Anterior cingulate cortex (tissue), 58 donors: Measurements from ENCODE around the gene PALLD.

Experiments
- DNase-seq, 58 donors: peaks; one replicate each; lab custom pipeline; 2025; lab: John Stamatoyannopoulos, UW

Gene PALLD

DNA sequence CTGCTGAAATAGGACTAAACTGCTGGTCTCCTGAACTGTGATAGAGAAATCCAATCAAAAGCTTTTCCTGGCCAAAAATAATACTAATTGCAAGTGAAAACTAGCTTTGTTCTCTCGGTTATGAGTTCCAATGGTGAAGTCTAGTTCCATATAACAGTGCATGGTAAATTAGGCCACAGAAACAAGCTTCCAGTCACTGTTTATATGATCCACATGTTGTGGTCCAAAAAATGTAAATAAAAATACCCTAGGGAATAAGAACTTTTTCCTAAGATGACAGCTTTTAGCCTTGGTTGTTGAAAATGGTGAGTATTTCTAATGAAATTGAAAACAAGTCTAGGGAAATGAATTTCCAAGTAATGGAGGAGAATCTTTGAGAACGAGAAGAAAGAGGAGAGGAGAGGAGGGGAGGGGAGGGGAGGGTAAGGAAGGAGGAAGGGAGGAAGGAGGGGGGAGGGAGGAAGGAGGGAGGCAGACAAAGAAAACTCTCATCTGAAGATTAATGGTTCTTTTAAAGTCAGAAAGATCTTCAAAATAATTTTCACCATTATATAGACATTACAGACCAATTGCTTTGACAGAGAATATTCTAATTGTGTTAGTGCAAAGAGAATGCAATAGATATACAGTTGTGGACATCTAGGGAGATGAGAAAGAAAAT lies 26.1 kb downstream of the PALLD start:
- DNase-seq, result no peak

DNA sequence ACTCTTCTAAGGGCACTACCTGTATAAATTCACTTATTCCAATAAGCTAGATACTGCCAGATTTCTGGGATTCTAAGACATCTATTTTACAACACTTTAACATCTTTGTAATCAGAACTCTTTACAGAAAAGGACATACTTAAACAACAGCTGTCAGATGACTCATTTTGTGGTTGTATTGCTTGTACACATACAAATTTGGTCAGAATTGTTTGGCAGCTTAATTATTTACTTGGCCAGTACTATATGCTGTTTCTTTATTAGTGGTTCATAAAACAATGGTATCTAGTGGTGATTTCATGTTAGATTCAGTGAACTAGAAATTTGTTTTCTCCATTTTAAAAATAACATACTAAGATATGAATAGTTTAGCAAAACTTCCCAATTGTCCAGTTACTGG lies 27.2 kb downstream of the PALLD start:
- DNase-seq, result no peak

DNA sequence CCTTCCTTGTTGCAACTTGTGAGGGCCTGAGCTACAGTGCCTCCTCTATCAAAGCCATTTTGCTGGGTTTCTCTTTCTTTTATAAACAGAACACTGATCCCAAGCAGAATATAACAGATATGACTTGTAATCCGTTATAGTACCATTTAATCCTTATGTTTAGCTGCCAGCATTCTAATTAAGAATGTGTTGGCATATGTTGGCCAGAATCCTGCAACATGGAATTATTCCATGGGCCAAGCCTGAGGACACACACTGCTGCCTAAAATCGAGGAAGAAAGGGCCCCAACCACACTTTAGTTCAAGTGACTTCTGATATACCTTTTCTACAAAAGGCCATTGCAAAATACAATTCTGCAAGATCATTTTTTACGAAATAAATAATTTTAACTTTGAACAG lies 28.0 kb downstream of the PALLD start:
- no peak for DNase-seq

DNA sequence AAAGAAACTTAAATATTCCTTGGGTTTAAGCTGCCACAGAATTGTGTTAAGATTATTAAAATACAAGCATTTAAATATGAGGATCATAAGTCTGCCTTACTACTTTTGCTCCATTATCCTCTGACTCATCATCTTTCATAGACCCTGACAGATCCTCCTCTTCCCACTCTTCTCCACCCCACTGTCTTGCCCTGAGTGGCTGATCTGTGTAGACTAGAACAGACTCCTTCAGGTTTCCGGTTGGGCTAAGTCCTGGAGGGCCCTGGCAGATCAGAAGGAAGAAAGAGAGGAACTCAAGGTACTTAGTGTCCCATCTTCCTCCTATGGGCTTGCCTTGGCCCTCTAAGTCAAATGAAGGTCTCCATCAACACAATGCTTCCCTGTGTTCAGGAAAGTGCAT lies 30.7 kb downstream of the PALLD start:
- no peak for DNase-seq

DNA sequence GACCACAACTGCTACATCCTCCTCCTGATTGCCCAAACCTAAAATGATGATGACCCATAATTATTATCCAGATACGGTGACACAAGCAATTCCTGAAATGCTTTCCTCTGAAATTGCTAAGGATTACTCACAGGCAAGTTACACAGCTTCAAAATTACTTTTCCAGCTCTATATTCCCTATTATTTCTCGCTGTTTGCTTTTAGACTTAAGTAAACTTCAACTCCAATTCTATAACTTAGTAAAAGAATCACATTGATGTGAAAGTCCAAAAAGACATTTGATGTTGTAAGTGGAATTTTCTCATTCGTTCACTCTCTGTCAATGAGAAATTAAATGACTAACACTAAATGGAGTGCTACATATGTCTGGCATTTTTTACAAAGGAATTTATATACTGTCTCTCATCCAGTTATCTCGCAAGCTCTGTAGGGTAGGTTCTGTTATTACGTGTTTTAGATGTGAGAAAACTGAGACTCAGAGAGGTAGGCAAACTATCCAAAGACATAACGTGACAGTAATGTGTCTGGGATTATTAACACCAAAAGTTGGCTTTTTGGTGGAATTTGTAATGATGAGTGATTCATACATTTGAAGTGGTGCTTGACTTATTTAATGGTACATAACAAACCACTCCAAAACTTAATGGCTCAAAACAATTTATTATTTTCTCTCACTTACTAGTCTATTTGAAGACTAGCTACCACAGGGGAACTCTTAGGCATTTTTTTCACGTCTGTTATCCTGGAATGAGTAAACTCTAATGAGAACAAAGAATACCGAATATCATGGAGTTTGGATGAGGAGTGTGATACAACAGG lies 31.5 kb downstream of the PALLD start:
- no peak for DNase-seq

DNA sequence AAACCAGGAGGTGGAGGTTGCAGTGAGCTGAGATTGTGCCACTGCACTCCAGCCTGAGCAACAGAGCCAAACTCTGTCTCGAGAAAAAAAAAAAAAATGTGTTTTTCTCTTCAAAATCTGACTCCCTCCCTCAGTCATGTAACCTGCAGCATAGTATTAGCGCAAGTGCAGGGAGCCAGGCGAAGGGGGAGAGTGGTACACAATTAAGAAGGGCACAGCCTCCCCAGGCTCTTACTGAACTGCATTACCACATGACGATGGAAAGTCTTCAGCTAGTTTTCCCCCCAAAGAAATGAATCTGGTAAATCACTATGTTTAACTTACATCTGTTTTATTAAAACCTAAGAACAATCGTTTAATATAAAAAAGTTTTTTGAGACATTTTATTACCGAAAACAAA lies 32.4 kb downstream of the PALLD start:
- no peak for DNase-seq

DNA sequence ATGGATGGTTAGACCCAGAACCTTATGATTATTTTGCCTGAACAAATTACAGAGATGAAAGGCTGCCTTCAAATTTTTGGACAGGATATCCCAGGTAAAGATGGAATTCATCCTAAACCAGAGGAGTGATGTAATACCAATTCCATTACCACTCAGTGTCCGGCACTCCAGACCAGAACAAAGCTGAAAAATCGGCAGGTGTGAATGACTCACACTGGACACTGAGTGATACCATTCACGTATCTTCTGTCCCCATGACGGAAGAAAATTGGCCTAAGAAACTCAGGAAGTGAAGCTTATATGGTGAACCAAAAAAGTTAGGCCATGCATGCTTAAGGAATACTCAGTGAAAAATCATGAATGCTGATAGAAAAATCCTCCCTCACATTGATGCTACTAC lies 34.5 kb downstream of the PALLD start:
- no peak for DNase-seq

DNA sequence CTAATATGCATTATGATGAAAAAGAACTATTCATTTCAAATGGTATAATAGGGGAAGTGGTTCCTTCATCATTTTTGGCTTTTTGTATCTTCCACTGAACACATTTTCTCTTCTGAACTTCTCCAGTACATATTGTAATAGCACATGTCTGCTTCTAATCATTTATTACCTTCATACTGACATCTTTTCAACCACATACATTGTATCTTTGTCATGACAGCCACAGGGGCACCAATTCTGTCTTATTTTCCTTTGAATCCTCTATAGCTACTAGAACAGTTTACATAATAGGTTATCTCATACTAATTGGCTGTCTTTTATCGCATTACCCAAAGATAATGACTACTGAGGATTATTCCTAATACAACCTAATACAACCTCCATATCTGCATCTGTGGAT lies 37.7 kb downstream of the PALLD start:
- no peak for DNase-seq

DNA sequence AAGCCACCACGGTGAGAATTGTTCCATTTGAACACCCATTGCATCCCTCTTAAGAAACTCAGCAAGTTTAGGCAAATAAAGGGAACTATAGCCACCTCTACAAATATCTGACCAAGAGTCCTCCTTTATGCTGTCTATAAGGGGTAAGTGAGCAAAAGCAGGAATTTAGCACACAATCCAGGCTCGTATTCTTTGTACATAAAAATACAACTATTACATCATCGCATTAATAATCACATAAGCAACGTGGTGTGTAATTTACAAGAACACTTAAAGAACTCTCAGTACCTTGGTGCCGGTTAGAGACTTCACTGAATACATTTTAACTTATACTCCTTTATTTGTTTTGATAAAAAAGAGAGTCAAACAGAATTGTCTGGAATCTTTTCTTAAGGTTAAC lies 38.8 kb downstream of the PALLD start:
- DNase-seq, result no peak

DNA sequence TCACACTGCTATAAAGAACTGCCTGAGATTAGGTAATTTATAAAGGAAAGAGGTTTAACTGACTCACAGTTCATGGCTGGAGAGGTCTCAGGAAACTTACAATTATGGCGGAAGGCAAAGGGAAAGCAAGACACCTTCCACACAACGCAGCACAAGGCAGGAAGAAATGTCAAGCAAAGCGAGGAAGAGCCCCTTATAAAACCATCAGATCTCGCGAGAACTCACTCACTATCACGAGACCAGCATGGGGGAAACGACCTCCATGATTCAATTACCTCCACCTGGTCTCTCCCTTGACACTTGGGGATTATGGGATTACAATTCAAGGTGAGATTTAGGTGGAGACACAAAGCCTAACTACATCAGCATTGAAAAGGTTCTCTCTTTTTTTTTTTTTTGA lies 39.6 kb downstream of the PALLD start:
- DNase-seq, result no peak

DNA sequence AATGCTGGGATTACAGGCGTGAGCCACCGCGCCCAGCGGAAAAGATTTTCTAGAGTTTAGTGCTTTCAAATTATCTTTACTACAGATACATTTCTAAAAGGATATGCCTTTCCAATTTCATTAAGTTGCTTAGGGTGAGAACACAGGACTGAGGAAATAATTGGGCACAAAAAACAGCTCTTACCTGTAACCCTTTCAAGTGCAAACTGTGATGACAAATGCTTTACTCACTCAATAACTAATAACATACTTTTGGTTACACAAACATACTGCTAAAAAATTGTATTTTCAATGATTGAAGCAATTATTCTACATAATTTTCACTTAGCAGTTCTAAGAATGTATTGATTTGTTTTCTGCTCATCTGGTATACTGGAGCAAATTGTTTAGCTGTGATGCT lies 40.2 kb downstream of the PALLD start:
- no peak for DNase-seq

DNA sequence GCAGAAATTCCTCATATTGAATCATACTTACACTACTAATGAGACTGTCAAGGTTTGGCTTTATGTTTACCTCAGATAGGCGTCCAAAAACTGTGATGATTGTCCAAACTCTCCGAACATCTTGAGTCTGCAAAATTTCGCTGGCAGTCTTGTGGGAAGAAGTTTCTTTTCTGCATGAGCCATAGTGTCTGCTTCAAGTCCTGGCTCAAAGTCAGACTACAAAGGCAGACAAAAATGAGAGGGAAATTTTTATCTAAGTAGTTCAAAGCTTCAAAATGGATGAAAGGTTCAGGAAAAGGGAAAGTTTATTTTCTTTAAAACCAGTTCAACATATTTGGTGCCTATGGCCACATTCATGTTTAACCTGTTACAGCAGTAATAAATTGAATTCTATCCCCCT lies 40.7 kb downstream of the PALLD start:
- DNase-seq, result no peak

DNA sequence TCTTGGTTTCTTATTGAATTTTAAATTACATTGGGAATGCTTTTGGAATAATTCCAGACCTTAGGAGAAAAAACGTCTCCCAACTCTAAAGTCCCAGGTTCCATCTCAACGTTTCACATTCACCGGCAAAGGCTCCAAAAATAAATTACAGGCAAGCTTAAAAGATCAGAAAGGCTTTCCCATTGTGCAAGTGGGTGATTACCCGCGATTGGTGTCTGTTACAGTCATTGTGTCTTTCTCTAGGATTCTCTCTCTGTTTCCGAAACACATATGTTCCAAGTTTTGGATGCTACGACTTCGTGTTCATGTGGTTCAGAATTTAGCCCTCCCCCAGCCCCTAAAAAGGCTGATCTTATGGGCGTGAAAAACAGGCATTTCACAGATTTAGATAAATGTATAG lies 41.8 kb downstream of the PALLD start:
- DNase-seq, result no peak

DNA sequence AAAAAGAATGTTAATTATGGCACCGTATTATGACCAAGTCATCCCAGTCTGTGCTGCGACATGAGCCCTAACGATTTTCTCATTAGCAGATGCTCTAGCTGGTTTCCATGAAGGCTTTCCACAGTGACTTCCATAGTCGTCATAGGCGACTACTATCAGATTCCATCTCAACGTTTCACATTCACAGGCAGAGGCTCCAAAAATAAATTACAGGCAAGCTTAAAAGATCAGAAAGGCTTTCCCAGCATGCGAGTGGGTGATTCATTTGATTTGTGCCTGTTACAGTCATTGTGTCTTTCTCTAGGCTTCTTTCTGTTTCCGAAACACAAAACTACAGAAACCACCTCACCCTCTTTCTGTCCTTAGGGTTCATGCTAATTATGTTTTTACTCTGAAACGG lies 43.2 kb downstream of the PALLD start:
- DNase-seq, result no peak

DNA sequence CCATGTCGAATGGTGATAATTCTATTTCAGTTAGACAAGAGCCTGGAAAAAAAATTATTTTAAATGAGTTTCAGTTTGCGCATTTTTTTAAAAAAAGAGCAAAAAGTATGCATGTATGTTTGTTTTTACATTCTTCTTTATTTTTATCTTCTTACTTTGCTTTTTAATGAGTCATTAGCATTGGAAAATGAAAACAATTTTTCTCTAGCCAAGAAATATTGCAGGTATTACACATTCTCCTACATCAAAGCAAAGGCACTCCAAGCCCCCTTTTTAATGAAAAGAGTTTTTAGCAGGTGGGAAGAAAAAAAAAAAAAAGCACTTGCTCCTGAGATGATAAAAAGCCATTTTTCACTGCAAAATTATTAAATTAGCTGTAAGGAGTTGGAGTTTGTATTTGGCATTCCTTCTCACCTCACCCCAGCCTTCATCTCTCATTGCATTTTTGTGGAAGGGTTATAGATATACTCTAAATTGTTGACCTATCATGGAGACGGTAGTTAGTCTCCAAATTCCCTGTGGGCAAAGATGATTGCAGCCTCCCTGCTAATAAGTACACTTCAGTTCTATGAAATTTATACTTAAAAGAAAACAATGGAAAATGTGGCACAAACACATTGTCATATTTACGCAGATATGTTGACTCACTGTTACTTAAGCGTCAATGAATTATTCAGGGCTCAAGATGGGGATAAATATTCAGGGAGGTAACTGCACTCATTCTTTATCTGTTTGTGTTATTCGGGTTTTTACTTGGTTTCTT lies 43.8 kb downstream of the PALLD start:
- DNase-seq, result no peak

DNA sequence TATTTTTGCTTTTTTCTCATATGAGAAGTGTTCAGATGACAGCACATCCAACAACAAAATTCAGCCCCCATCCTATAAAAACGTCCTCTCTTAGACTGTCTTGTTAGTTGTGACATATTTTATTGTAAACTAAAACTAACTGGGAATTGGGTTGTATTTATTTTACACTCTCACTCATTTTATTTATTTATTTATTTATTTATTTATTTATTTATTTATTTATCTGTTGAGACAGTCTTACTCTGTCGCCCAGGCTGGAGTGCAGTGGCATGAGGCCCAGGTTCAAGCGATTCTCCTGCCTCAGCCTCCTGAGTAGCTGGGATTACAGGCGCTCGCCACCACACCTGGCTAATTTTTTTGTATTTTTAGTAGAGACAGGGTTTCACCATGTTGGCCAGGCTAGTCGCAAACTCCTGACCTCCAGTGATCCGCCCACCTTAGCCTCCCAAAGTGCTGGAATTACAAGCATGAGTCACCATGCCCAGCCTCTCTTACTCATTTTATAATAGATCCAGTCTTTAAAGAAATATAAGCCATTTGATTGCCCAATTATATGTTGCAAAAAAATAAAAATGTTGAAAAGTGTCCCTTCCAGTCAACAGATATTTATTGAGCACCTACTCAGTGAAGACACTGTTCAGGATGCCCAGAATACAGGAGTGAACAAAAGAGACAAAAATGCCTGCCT lies 44.6 kb downstream of the PALLD start:
- DNase-seq, result no peak

DNA sequence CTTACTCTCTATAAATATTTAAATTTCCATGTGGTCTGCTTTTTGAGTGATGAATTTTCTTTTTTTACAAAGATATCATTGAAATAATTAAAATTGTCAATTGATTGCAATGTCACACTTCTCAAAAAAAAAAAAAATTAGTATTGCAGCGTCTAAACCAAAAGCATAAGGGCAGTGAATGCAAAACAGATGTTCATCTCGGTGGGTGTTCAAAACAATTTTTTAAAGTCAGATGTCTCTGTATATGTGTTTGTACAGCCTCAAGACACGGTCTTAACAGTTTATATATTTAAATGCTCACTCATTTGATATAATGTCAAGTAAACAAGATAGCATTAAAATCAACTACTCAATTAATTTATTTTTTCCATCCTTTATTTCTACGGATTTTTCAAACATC lies 52.3 kb downstream of the PALLD start:
- DNase-seq, result no peak

DNA sequence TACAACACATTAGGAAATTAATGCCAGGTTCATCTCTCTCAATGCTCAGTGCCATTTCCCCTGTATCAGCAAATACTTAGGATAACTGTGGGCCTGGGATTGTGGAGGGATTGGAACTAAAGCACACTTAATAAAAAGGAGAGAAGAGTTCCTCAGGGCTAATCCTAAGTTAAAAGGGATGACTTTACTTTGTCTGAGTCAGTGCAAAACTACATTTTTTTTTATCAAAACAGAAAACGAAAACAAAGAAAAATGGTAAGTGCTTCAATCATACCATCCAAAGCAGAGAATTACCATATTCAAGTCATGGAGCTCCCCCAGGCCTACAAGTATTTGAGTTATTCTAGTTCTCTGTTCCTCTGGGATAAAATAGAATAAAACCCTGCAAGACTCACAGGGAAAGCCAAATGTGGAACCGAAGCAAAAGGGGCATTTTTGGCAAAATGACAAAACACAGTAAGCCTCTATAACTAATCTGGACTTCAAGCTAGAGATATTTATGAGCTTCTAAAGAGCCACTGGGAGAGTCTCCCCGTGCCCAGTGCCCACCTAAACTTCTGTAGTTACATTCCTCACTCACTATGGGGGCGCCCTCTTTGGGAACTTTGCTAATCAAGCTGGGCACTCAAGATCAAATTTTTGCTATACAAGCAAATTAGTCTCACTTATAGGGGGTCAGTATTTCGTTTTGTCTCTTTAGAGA lies 53.4 kb downstream of the PALLD start:
- no peak for DNase-seq

DNA sequence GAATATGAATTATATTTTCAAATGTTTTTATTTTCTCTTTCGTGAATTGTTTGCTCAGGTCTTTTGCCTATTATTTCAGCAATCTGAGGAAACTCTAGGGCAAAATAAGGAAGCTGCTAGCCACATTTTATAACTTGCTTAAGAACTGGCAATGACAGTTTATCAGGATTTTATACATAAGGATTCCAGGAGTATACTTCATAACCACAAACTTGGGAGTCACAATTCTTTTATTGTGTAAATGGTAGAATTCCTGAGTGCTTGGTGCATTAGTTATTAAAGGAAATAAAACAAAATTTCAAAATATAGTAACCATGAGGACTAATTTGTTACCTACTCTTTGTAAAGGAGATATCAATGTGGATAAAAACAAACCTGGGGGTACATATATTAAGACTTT lies 54.4 kb downstream of the PALLD start:
- no peak for DNase-seq

DNA sequence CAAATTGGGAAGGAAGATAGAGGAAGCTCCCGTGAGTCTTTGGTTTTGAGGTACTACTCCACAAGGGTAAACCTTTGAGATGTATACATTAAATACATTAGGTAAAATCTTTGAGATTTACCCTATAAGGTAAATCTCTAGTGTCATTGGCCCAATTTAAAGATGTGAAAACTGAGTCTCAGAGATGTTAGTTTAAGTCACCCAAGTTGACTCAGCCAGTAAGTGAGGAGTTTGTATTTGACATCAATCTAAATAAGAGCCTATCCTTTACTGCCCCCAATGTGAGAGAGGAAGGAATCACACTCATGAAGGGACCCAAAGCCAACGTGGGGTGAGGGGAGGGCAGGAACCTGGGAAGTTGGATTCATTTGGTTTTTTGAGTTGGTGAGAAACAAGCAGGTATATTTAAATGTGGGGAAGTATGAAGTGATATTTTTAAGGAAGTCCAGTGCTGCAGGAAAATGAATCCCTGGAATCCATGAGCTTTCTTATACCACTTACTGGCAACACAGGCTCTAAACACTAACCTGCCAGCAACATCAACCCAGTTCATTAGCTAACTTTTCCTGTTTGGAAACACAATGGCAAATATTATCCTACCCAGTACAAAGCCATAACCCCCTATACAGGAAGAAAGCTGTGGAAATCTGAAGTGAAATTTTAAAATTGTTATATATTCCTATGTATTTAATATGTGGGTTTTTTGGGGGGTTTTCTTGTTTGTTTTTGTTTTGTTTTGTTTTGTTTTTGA lies 55.3 kb downstream of the PALLD start:
- no peak for DNase-seq
